Activated CD8-positive, alpha-beta memory T cell treated with anti-CD3 and anti-CD28 coated beads for 36 hours (primary cell): Measurements from ENCODE around the gene PLCB2. TPM values are rescaled to one million over a fixed set of nuclear protein-coding genes. Genes with fewer than 3 reads are reported as not detected.

Source experiments
- CTCF ChIA-PET: fragments of 350-600 bp; sonication (Branson Sonifier 250); formaldehyde crosslinking; loops from one replicate; lab custom pipeline; 2021; ENCODE audit warnings: antibody characterized with exemption; lab: Charles Lee
- POLR2A ChIA-PET: fragments of 350-600 bp; sonication (Branson Sonifier 250); formaldehyde crosslinking; loops from one replicate; lab custom pipeline; 2021; ENCODE audit warnings: antibody characterized with exemption; lab: Charles Lee
- total RNA-seq, 2 experiments: library from RNA; stranded (reverse); gene quantifications; one replicate each; pipeline ENCODE4 v1.2.3, GENCODE V29; 2021

Gene PLCB2, protein sequence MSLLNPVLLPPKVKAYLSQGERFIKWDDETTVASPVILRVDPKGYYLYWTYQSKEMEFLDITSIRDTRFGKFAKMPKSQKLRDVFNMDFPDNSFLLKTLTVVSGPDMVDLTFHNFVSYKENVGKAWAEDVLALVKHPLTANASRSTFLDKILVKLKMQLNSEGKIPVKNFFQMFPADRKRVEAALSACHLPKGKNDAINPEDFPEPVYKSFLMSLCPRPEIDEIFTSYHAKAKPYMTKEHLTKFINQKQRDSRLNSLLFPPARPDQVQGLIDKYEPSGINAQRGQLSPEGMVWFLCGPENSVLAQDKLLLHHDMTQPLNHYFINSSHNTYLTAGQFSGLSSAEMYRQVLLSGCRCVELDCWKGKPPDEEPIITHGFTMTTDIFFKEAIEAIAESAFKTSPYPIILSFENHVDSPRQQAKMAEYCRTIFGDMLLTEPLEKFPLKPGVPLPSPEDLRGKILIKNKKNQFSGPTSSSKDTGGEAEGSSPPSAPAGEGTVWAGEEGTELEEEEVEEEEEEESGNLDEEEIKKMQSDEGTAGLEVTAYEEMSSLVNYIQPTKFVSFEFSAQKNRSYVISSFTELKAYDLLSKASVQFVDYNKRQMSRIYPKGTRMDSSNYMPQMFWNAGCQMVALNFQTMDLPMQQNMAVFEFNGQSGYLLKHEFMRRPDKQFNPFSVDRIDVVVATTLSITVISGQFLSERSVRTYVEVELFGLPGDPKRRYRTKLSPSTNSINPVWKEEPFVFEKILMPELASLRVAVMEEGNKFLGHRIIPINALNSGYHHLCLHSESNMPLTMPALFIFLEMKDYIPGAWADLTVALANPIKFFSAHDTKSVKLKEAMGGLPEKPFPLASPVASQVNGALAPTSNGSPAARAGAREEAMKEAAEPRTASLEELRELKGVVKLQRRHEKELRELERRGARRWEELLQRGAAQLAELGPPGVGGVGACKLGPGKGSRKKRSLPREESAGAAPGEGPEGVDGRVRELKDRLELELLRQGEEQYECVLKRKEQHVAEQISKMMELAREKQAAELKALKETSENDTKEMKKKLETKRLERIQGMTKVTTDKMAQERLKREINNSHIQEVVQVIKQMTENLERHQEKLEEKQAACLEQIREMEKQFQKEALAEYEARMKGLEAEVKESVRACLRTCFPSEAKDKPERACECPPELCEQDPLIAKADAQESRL
- 10 to 100 TPM; 52.3 to 53.3 TPM for total RNA-seq

GRCh38 chr15:40307421-40308211 is at the start of gene PLCB2:
TSS of gene PLCB2 (minus strand) at chr15:40307935. CDS start at chr15:40307672, 263 bp downstream.
- ChIA-PET CTCF (interaction anchor here (0.8 to 7.9 kb wide), 16 partner anchors 12 to 260 kb away, joined by 3 to 102 read pairs (median 4); partner anchors contain the start of genes ANKRD63, BAHD1, INAFM2 and IVD), POLR2A (interaction anchor here (0.6 to 2.0 kb wide), 7 partner anchors 13 to 261 kb away, joined by 3 to 7 read pairs (median 4); partner anchors contain the start of genes ANKRD63 and INAFM2)

DNA sequence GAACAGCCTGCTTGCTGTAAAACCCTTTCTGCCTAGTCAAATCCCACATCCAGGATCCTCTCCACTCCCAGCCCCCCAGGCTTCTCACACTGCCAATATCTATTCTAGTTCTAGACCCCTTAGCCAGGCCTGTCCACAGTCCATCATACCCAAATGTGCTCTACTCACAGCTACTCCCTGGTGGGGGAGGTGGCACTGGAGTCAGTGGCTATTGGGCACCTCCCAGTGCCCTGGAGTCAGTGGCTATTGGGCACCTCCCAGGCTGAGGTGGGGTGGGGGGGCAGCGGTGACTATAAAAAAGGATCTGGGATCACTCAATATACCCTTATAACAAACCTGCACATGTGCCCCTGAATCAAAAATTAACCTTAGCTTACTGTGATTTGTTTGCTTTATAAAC is 49.5 kb upstream of the PLCB2 start:
- ChIA-PET CTCF (interaction anchor here (1.0 to 4.2 kb wide), 5 partner anchors 10 to 65 kb away, joined by 3 to 21 read pairs (median 4); no protein-coding TSS in a partner anchor), POLR2A (no interaction called here)

DNA sequence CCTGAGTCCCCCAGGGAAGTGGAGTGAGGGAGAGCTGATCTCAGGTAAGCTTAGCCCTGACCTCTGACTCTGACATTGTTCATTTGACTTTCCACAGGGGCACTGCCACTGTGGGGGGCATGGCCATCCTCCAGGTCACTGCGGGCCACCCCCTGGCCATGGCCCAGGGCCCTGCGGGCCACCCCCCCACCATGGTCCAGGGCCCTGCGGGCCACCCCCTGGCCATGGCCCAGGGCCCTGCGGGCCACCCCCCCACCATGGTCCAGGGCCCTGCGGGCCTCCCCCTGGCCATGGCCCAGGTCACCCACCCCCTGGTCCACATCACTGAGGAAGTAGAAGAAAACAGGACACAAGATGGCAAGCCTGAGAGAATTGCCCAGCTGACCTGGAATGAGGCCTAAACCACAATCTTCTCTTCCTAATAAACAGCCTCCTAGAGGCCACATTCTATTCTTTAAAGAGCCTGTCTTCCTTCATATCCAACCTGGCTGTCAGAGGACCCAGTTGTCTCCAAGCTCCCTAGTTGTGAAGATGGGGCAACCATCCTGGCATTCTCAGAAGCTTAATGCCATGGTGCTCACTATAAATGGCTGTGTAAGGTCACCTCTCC is 48.3 kb upstream of the PLCB2 start:
- CTCF ChIA-PET: interaction anchor here (1.0 to 4.2 kb wide), 5 partner anchors 11 to 19 kb away, joined by 4 to 21 read pairs (median 11); partner anchors contain the start of gene CCDC9B

DNA sequence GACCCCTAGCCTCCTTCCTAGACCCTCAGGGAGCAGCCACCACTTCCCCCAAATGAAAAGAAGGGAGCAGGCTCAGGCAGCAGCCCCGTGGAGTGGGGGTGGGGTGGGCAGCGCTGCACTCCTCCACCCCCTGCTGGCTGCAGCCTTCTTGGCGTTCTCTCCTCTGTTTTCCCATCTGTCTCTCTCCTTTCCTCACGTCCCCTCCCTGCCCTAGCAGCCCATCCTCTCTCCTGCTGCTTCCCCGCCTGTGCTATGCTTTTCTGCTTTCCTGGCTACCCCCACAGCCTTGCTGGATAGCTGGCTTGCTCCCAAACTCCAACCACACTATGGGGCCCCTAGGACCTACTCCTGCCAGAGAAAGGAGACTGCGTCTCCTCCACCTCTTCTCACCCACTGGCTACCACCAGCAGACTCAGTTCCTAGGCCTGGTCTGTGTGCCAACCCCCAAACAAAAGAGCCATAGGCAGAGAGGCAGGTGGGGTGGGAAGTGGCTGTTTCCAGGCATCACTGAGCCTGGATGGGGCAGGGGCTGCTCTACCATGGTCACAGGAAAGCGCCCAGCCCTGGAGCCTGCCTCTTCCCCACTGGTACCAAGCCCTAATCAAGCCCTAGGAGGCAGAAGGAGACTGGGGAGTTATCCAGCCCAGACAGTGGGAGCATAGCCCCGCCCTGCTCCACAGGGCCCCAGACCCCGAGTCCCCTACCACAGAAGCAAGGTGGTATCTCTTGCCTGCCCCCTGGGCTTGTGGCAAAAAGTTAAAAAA is 46.9 kb upstream of the PLCB2 start:
- ChIA-PET POLR2A (no interaction called here), CTCF (interaction anchor here (0.7 to 4.2 kb wide), 6 partner anchors 10 to 80 kb away, joined by 3 to 21 read pairs (median 7); no protein-coding TSS in a partner anchor)

More for the DNA sequence above, 48.3 kb upstream of the PLCB2 start:
- POLR2A ChIA-PET: no interaction called here

DNA sequence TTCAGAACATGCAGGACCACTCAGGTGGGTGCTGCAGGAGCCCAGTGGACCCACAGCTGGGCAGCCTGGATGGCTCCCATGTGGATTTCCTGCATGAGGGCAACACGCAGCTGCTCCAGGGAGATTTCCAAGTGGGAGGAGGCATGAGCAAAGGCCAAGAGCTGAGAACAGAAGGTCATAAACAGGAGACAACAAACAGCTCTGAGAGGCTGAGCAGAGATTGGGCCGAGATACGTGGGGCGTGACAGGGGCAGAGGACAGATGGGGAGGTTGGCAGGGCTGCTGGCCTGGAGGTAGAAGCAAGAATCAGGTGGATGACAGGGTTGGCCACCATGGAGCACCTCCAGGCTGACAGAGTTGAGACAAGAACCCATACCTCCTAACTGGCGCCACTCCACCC is 46.0 kb upstream of the PLCB2 start:
- CTCF ChIA-PET: interaction anchor here (0.7 to 1.3 kb wide), 3 partner anchors 13 to 68 kb away, joined by 3 to 4 read pairs (median 3); no protein-coding TSS in a partner anchor
- POLR2A ChIA-PET: no interaction called here

- ChIA-PET POLR2A (no interaction called here), CTCF (interaction anchor here (1.0 to 1.7 kb wide), 4 partner anchors 8 to 64 kb away, joined by 3 to 6 read pairs (median 4); no protein-coding TSS in a partner anchor)
Measured at GRCh38 chr15:40352281-40352901, 44.7 kb upstream of the PLCB2 start.

- ChIA-PET POLR2A (no interaction called here), CTCF (interaction anchor here (2.6 kb wide), 1 partner anchor 11 kb away, joined by 11 read pairs; no protein-coding TSS in a partner anchor)
Measured at GRCh38 chr15:40349163-40349562, 41.4 kb upstream of the PLCB2 start.

DNA sequence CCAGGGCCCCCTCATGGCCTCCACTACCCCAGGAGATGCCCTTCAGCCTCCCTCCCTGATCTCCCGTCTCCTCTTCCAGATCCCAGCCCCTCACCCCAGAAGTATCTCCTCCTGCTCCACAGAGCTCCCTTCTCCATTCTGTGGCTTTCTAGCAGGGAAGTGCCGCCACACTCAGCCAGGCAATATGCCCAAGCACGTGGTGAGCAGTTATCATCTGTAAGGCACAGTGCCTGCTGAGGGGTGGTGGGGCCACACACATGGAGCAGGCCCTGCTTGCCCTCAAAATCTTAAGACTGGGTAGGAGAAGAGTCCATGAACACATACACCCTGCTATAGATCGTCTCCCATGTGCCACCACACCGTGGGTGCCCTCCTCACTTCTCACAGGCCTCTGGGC is 40.7 kb upstream of the PLCB2 start:
- CTCF ChIA-PET: interaction anchor here (2.6 kb wide), 1 partner anchor 10 kb away, joined by 11 read pairs; no protein-coding TSS in a partner anchor
- POLR2A ChIA-PET: interaction anchor here (0.6 kb wide), 1 partner anchor 129 kb away, joined by 6 read pairs; no protein-coding TSS in a partner anchor

DNA sequence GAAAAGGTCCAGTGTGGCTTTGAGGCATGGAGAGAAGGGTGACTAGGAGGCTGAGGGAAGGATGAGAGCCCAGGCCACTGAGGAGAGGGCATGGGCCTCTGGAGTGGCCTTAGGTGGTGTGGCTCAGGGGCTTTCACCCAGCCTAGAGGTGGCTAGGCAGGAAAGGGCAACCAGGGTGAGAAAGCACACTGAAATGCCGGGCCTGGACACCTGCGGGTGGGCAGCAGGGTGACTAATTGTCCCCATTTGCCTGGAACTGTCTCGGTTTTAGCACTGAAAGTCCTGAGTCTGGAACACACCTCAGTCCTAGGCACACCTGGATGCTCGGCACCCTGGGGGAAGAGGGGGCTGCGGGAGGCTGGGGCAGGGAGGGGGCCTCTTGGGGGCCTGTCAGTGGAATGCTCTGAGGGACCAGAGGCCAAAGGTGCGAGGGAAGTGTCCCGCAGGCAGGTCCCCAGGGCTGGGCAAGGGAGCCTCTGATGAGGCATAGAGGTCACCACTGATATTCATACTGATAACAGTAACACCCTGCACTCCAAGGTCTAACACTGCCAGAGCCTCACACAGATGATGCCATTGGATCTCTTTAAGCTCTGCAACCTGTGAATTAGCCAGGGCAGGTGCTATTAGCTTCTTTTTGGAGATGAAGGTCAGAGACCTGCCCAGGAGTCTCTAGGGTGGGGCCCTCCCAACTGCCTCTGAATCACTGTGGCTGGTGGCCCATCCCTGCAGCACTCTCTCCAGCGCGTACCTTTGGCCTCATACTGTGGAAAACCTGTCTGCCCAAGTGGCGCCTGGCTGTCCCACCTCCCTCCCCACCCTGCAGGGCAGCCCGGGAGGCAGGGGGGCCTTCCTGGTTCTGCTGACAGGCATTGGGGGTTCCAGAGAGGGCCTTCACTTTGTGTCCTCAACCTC is 40.1 kb upstream of the PLCB2 start:
- ChIA-PET CTCF (interaction anchor here (2.6 kb wide), 1 partner anchor 9 kb away, joined by 11 read pairs; no protein-coding TSS in a partner anchor), POLR2A (interaction anchor here (0.6 kb wide), 1 partner anchor 130 kb away, joined by 6 read pairs; no protein-coding TSS in a partner anchor)

- POLR2A ChIA-PET: no interaction called here
Measured at GRCh38 chr15:40346579-40347558, 39.1 kb upstream of the PLCB2 start.

GRCh38 chr15:40345867-40346578 is 38.3 kb upstream of the PLCB2 start:
- ChIA-PET CTCF (interaction anchor here (0.7 to 4.7 kb wide), 8 partner anchors 21 to 280 kb away, joined by 3 to 63 read pairs (median 5); partner anchors contain the start of gene PLCB2), POLR2A (no interaction called here)

More at GRCh38 chr15:40346579-40347558, 39.1 kb upstream of the PLCB2 start:
- CTCF ChIA-PET: interaction anchor here (0.7 to 4.7 kb wide), 2 partner anchors 66 to 77 kb away, joined by 3 to 63 read pairs; no protein-coding TSS in a partner anchor

GRCh38 chr15:40345225-40345866 is 37.6 kb upstream of the PLCB2 start:
- POLR2A ChIA-PET: interaction anchor here (1.2 kb wide), 1 partner anchor 76 kb away, joined by 4 read pairs; no protein-coding TSS in a partner anchor
- CTCF ChIA-PET: interaction anchor here (0.9 to 4.7 kb wide), 21 partner anchors 10 to 337 kb away, joined by 3 to 63 read pairs (median 6); partner anchors contain the start of genes INAFM2 and PLCB2
